Activated T-helper 2 cell treated with anti-CD3 and anti-CD28 coated beads, Interferon-gamma antibody, Interleukin-2, Interleukin-4, amounts not matched to agents 10 μg/mL and 5 μg/mL and 100 μg/mL, durations not matched to agents 14 hours and 24 hours and 36 hours (primary cell): ENCODE results near the gene TRIB2. TPM values are rescaled to one million over a fixed set of nuclear protein-coding genes. Genes with fewer than 3 reads are reported as not detected.

Experiments
- DNase-seq: peaks from one replicate; pipeline ENCODE4 v3.0.0; 2021; ENCODE audit warnings: low spot score
- H3K27ac Mint-ChIP-seq: one replicate; pipeline ENCODE4 v1.8.0; 2021; ENCODE audit warnings: mixed read lengths
- H3K27me3 Mint-ChIP-seq: one replicate; pipeline ENCODE4 v1.8.0; 2021; ENCODE audit warnings: low read depth, mixed read lengths
- H3K36me3 Mint-ChIP-seq: one replicate; pipeline ENCODE4 v1.8.0; 2021; ENCODE audit warnings: low read depth, mixed read lengths
- H3K4me1 Mint-ChIP-seq: one replicate; pipeline ENCODE4 v1.8.0; 2021; ENCODE audit warnings: low read depth, mixed read lengths
- H3K4me3 Mint-ChIP-seq: one replicate; pipeline ENCODE4 v1.8.0; 2021; ENCODE audit warnings: low read depth, mild to moderate bottlenecking, moderate library complexity, mixed read lengths
- H3K9me3 Mint-ChIP-seq: one replicate; pipeline ENCODE4 v1.8.0; 2021; ENCODE audit warnings: mixed read lengths
- intact Hi-C: fragments of 100-400 bp; cut with micrococcal nuclease; formaldehyde crosslinking; loops from one replicate; pipeline ENCODE4 v1.15.1; 2023
- total RNA-seq: library from RNA; stranded (reverse); gene quantifications from 2 replicates; pipeline ENCODE4 v1.2.3, GENCODE V29; 2022

TRIB2 gene
- total RNA-seq, 1 donor from 2014 or later: 3.9 TPM

DNA sequence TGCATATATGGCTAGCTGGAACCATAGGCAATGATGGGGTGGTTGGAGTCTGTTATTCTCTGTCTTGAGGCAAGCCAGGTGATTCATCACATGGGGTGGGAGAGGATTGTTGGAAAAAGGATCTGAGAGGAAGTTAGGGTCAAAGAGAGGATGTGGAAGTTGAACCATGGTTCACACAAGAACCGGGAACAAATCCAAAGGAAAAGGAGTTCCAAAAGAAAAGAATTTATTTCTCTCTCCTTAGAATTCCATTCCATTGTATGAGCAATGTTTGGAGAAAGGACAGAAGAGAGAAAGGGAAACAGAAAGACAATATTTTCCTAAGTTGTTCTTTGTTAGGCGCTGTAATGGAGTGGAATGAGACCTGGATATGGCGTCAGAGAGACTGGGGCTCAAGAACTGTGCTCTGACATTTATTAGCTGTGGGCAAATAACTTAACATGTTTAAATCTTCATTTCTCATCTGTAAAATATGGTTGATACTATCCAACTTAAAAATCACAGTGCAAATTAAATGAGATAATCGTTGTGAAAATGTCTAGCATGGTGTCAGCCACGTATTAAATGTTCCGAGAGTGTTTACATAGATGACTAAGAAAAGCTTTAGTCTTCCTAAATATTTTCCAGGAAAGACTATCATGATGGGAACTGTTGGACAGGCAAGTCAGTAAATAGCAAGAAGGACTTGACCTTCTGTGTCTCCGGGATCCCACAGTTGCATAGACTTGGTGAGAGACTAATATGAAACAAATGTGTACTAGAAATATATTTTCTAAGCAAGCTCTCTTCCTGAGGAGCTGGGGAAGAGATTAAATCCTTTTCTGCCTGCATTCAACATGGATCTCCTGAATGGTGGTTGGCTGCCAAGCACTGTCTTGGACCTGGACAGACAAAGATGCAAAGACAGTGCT, 71.4 kb downstream of the TRIB2 start:
- Mint-ChIP-seq H3K27me3 (peaks cover 8% of the 10 kb centered on the region), H3K36me3 (no peaks in the 10 kb centered on the region), H3K4me3 (no peak overlapping the region), H3K9me3 (peaks cover 5% of the 10 kb centered on the region), H3K4me1 (no peaks in the 10 kb centered on the region), H3K27ac (no peak overlapping the region)
- intact Hi-C loops: no loop called here
- no peak for DNase-seq

DNA sequence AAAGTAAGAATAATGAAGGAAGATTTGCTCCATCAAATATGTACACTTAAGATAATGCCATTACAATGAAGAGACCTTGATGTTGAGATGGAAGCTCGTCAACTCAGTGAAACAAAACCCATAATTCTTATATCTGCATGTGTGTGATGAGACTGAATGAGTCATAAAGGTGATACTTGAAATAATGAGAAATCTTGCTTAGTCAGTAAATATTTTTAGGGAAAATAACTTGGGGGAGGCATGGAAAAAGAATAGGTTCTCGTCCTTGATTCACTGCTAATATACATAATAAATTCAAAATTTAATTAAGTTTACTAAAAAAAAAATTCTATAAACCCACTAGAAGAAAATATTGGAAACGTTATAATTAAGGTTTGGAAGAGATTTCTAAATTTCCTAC, 75.2 kb downstream of the TRIB2 start:
- Mint-ChIP-seq H3K27me3 (peaks cover 3% of the 10 kb centered on the region), H3K4me1 (no peaks in the 10 kb centered on the region), H3K27ac (no peak overlapping the region), H3K9me3 (peaks cover 5% of the 10 kb centered on the region), H3K36me3 (no peaks in the 10 kb centered on the region), H3K4me3 (no peak overlapping the region)
- intact Hi-C loops: no loop called here
- DNase-seq: no peak
